ENCODE data around the gene ABCA2. TPM values are rescaled to one million over a fixed set of nuclear protein-coding genes. Genes with fewer than 3 reads are reported as not detected.

ABCA2 gene
- total RNA-seq, 6 experiments from 2014 or later, result 23.7 to 49.2 (median 34.2) TPM

DNA sequence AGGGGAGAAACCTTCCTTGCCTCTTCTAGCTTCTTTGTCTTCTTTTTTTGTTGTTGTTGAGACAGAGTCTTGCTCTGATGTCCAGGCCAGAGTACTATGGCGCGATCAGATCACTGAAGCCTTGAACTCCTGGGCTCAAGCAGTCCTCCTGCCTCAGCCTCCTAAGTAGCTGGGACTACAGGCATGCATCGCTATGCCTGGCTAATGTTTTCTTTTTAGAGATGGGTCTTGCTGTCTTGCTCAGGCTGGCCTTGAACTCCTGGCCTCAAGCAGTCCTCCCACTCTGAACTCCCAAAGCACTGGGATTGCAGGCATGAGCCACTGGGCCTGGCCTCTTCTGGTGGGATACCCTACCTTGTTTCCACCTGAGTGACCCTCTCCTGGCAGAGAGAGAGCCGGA lies 39.2 kb downstream of the ABCA2 start:
- intact Hi-C loops (cut with DNase I), result no loop called here
- no peaks in the 10 kb centered on the region for H3K36me3 ChIP-seq

DNA sequence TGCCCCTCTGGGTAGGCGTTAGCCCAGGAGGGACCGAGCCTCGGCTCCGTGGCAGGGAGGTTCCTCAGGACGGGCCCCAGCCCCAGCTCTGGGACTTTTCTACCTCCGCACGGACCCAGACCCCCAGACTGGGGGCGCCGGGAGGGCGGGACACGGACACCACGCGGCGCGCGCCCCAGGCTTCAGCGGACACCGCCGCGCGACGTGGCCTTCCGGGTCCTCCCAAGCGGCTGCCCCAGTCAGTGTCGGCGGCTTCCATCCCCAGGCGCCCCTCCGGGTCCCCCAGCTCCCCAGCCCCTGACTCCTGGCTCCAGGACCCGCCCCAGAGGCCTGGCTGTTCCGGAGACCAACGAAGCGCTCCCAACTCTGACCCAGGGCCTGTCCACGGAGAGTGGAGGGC lies 42.2 kb downstream of the ABCA2 start:
- Histone ChIP-seq H3K27ac (no peak overlapping the region), H3K4me3 (no peak overlapping the region), H3K27me3 (no peaks in the 10 kb centered on the region), H3K9me3 (no peaks in the 10 kb centered on the region), H3K36me3 (no peaks in the 10 kb centered on the region), H3K4me1 (no peaks in the 10 kb centered on the region)
- no peak for TF ChIP-seq POLR2A (IDR thresholded peaks at IDR 0.05)
- TF ChIP-seq, protein P1, sequence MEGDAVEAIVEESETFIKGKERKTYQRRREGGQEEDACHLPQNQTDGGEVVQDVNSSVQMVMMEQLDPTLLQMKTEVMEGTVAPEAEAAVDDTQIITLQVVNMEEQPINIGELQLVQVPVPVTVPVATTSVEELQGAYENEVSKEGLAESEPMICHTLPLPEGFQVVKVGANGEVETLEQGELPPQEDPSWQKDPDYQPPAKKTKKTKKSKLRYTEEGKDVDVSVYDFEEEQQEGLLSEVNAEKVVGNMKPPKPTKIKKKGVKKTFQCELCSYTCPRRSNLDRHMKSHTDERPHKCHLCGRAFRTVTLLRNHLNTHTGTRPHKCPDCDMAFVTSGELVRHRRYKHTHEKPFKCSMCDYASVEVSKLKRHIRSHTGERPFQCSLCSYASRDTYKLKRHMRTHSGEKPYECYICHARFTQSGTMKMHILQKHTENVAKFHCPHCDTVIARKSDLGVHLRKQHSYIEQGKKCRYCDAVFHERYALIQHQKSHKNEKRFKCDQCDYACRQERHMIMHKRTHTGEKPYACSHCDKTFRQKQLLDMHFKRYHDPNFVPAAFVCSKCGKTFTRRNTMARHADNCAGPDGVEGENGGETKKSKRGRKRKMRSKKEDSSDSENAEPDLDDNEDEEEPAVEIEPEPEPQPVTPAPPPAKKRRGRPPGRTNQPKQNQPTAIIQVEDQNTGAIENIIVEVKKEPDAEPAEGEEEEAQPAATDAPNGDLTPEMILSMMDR (IDR thresholded peaks at IDR 0.05), result no peak
- ATAC-seq (no peak), DNase-seq (no peak)
- whole genome bisulfite sequencing (ENCODE audit: insufficient coverage, low coverage, low lambda C conversion rate, missing lambda C conversion rate), result 35% methylated on average over 22 of the region's 33 CpGs
- intact Hi-C loops (cut with DNase I), result no loop called here

More for the DNA sequence above, 39.2 kb downstream of the ABCA2 start:
- Histone ChIP-seq H3K4me3 (no peak overlapping the region), H3K27me3 (no peaks in the 10 kb centered on the region), H3K4me1 (peaks cover 0 to 7% (median 3%) of the 10 kb centered on the region in 4 donors), H3K27ac (no peak overlapping the region), H3K9me3 (no peaks in the 10 kb centered on the region)
- ATAC-seq, result no peak
- DNase-seq, result no peak
- WGBS (ENCODE audit: insufficient coverage, low coverage, low lambda C conversion rate, missing lambda C conversion rate), result 100% methylated on average over 1 of the region's 4 CpGs
- TF ChIP-seq, protein P1 (IDR thresholded peaks at IDR 0.05), result no peak
- no peak for TF ChIP-seq POLR2A (IDR thresholded peaks at IDR 0.05)

DNA sequence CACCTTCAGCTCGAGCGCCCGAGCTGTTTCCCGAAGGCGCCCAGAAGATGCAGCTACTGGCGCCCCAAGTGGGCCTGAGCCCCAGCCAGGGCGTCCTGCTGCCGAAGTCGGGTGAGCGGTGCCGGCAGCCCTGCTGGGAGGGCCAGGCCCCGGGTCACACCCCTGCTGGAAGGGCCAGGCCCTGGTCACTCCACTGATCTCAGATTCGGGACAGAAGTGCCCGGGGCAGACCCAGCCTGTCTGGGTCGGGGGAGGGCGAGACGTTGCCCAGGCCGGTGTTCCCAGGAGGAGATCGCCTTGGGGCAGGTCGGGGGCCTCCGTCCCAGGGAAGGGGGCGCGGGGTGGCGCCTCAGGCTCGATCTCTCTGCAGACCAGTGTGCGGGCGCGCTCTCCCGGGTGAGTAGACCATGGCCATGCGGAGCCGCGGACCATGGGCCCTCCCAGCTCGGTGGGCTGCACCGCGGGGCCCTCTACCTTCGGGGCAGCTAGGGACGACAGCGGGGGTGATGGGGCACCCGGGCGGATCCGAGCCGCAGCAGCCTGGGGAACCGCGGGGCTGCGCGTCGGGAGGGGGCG lies 42.9 kb downstream of the ABCA2 start:
- intact Hi-C loops (cut with DNase I), result no loop called here
- H3K36me3 ChIP-seq, result no peaks in the 10 kb centered on the region
- no peak overlapping the region for H3K27ac ChIP-seq
- DNase-seq (no peak), ATAC-seq (no peak)
- no peaks in the 10 kb centered on the region for H3K27me3 ChIP-seq
- 26% methylated on average over 12 of the region's 48 CpGs for WGBS (ENCODE audit: insufficient coverage, low coverage, low lambda C conversion rate, missing lambda C conversion rate)
- TF ChIP-seq, protein P1 (IDR thresholded peaks at IDR 0.05), result no peak
- no peak for TF ChIP-seq POLR2A (IDR thresholded peaks at IDR 0.05)
- no peak overlapping the region for H3K4me3 ChIP-seq
- no peaks in the 10 kb centered on the region for H3K9me3 ChIP-seq
- no peaks in the 10 kb centered on the region for H3K4me1 ChIP-seq

DNA sequence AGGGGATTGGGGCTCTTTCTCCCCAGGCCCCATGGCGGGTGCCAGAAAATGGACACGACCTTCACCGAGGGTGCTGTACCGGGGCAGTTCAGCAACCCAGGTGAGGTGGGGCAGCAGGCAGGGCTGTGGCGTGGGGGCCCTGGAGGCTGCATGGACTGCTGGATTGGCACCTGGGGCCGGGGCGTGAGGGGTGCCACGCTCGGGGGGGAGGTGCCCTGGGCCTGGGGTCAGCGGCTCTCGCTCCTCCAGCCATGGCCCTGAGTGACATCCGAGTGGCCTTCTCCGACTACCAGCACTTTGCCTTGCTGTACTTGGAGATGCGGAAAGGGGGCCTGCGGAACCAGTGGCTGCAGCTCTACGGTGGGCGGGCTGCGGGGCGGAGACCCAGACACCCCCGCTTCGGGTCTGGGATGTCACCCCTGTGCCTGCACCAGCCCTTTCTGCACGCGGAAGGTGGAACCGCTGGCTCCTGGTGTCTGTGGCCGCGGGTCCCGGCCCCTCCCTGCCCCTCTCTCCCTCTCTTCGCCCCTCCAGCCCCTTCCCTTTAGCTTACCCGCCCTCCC lies 43.5 kb downstream of the ABCA2 start:
- Histone ChIP-seq H3K9me3 (no peaks in the 10 kb centered on the region), H3K4me3 (no peak overlapping the region), H3K36me3 (no peaks in the 10 kb centered on the region), H3K4me1 (no peaks in the 10 kb centered on the region), H3K27ac (no peak overlapping the region), H3K27me3 (no peaks in the 10 kb centered on the region)
- 44% methylated on average over 17 of the region's 29 CpGs for WGBS (ENCODE audit: insufficient coverage, low coverage, low lambda C conversion rate, missing lambda C conversion rate)
- TF ChIP-seq, protein P1 (IDR thresholded peaks at IDR 0.05), result no peak
- intact Hi-C loops (cut with DNase I), result no loop called here
- no peak for DNase-seq
- ATAC-seq, result no peak
